ENCODE measurements around the gene ZNF497.

DNA sequence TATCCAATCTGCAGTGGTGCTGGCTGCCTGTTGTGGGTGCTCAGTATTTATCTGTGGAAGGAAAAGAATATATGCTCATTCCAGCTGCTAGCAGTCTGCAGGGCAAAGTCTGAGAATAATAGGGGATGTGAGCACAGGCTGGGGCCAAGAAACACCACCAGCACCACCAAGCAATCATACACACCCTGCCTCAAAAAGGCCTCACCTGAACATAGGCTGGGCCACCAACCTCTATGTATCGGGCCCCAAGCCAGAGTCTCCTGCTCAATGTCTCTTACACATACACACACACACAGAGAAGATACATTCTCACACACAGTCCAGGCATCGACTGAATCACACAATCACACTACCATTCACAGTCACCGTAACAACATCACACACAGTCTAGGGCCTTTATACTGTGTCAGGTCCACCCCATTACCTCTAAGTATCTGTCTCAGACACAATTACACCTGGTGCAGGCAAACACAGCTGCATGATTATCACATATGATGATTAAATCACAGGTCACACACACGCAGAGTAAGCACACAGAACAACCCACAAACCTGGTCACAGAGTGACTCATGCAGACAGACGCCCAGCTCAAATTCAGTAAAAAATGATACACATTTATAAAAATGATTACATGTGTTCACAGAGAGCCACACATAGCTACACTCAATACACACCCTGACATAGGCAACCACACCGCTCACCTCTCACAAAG lies 37.1 kb downstream of the ZNF497 start:
- no peak for TF ChIP-seq POLR2A (IDR thresholded peaks at IDR 0.05)
- no peak for TF ChIP-seq CTCF (IDR thresholded peaks at IDR 0.05)
- no peak for TF ChIP-seq POLR2AphosphoS5 (IDR thresholded peaks at IDR 0.05)
